ENCODE results near the gene LGALS3BP.
"Not testable (repeated sequence)": the region's sequence is repeated elsewhere in the genome, so short reads cannot be mapped to it uniquely, and the experiment has no call there.

Gene LGALS3BP

DNA sequence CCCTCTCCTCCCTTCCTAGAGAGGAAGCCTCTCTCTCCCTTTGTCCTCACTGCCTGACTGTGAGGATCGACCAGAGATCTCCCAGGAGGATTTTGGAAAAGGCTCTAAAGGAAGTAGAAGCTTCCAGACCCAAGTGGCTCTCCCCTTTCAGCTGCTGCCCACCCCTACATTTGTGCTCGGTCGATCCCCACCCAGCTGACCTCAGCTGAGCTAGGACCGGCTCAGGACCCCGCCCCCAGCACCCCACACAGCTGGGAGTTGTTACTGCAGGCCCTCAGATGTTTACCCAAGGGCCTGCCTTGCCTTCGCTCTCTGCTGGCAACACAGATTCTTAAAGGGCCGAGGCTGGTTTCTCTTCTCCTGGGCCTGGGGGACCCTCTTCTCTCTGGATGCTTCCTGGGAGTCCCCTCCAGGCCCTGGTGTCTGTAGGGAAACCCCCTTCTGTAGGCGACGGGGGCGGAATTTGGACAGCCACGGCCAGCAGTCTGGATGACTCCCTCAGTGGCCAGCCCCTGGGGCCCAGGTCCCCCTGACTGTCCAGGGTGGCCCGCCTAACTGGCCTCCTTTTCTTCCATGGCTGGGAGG lies 27.7 kb downstream of the LGALS3BP start:
- Histone ChIP-seq H3K9ac (ENCODE audit: low read length) (no peak overlapping the region), H3K4me3 (ENCODE audit: low read length) (no peak overlapping the region), H3K9me3 (ENCODE audit: control insufficient read depth, low read length) (peaks cover 20% of the 10 kb centered on the region), H3K36me3 (ENCODE audit: control insufficient read depth, insufficient read depth, low read length, severe bottlenecking) (no peaks in the 10 kb centered on the region), H3K27me3 (replicated peaks; ENCODE audit: control insufficient read depth, insufficient read depth, low read length) (peaks cover 5% of the 10 kb centered on the region), H3K4me1 (ENCODE audit: control insufficient read depth, insufficient read depth, low read length) (peaks cover 10% of the 10 kb centered on the region)
- peak; percentile 37 for DNase-seq (ENCODE audit: low read depth)

- H3K9ac ChIP-seq (ENCODE audit: low read length) = no peak overlapping the region
- no peaks in the 10 kb centered on the region for H3K36me3 ChIP-seq (ENCODE audit: control insufficient read depth, insufficient read depth, low read length, severe bottlenecking)
- H3K4me1 ChIP-seq (ENCODE audit: control insufficient read depth, insufficient read depth, low read length) = peaks cover 10% of the 10 kb centered on the region
- H3K4me3 ChIP-seq (ENCODE audit: low read length) = no peak overlapping the region
- no peak for DNase-seq (ENCODE audit: low read depth)
- H3K27me3 ChIP-seq (replicated peaks; ENCODE audit: control insufficient read depth, insufficient read depth, low read length) = peaks cover 5% of the 10 kb centered on the region
- peaks cover 20% of the 10 kb centered on the region for H3K9me3 ChIP-seq (ENCODE audit: control insufficient read depth, low read length)
These were observed 28.9 kb downstream of the LGALS3BP start for GRCh38 chr17:78950870-78951269.

- H3K36me3 ChIP-seq (ENCODE audit: control insufficient read depth, insufficient read depth, low read length, severe bottlenecking) = no peaks in the 10 kb centered on the region
These were observed 32.2 kb downstream of the LGALS3BP start for GRCh38 chr17:78947235-78948149.

DNA sequence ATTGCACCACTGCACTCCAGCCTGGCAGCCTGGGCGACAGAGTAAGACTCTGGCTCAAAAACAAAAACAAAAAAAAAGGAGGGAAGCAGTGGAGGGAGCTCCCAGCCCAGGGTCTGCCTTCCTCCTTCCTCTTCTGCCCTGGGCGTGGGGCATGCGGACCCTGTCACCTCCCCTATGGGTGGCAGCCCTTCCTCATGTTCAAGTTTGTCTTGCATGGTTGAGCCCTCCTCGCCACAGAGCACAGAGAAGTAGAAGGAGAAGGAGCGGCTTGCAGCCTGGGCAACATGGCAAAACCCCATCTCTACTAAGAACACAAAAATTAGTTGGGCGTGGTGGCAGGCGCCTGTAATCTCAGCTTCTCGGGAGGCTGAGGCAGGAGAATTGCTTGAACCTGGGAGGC lies 33.1 kb downstream of the LGALS3BP start:
- Histone ChIP-seq H3K9ac (ENCODE audit: low read length) (no peak overlapping the region), H3K27me3 (replicated peaks; ENCODE audit: control insufficient read depth, insufficient read depth, low read length) (peaks cover 8% of the 10 kb centered on the region), H3K4me3 (ENCODE audit: low read length) (no peak overlapping the region), H3K9me3 (ENCODE audit: control insufficient read depth, low read length) (peaks cover 19% of the 10 kb centered on the region), H3K4me1 (ENCODE audit: control insufficient read depth, insufficient read depth, low read length) (no peaks in the 10 kb centered on the region), H3K36me3 (ENCODE audit: control insufficient read depth, insufficient read depth, low read length, severe bottlenecking) (no peaks in the 10 kb centered on the region)
- no peak for DNase-seq (ENCODE audit: low read depth)

More at GRCh38 chr17:78947235-78948149, 32.2 kb downstream of the LGALS3BP start:
- Histone ChIP-seq H3K27me3 (replicated peaks; ENCODE audit: control insufficient read depth, insufficient read depth, low read length) (peaks cover 8% of the 10 kb centered on the region), H3K4me3 (ENCODE audit: low read length) (no peak overlapping the region), H3K4me1 (ENCODE audit: control insufficient read depth, insufficient read depth, low read length) (peaks cover 4% of the 10 kb centered on the region), H3K9ac (ENCODE audit: low read length) (no peak overlapping the region), H3K9me3 (ENCODE audit: control insufficient read depth, low read length) (peaks cover 20% of the 10 kb centered on the region)
- DNase-seq (ENCODE audit: low read depth) = no peak

GRCh38 chr17:78946131-78946530 lies 33.6 kb downstream of the LGALS3BP start:
- H3K9ac ChIP-seq (ENCODE audit: low read length) = no peak overlapping the region
- no peak overlapping the region for H3K4me3 ChIP-seq (ENCODE audit: low read length)
- no peak for DNase-seq (ENCODE audit: low read depth)
- H3K36me3 ChIP-seq (ENCODE audit: control insufficient read depth, insufficient read depth, low read length, severe bottlenecking) = no peaks in the 10 kb centered on the region
- H3K4me1 ChIP-seq (ENCODE audit: control insufficient read depth, insufficient read depth, low read length) = no peaks in the 10 kb centered on the region
- peaks cover 8% of the 10 kb centered on the region for H3K27me3 ChIP-seq (replicated peaks; ENCODE audit: control insufficient read depth, insufficient read depth, low read length)
- H3K9me3 ChIP-seq (ENCODE audit: control insufficient read depth, low read length) = peaks cover 14% of the 10 kb centered on the region

GRCh38 chr17:78945455-78945854 lies 34.3 kb downstream of the LGALS3BP start:
- H3K27me3 ChIP-seq (replicated peaks; ENCODE audit: control insufficient read depth, insufficient read depth, low read length); H3K9me3 ChIP-seq (ENCODE audit: control insufficient read depth, low read length); DNase-seq (ENCODE audit: low read depth); H3K9ac ChIP-seq (ENCODE audit: low read length); H3K4me1 ChIP-seq (ENCODE audit: control insufficient read depth, insufficient read depth, low read length); H3K36me3 ChIP-seq (ENCODE audit: control insufficient read depth, insufficient read depth, low read length, severe bottlenecking); H3K4me3 ChIP-seq (ENCODE audit: low read length): not testable (repeated sequence)

GRCh38 chr17:78944956-78945355 lies 34.8 kb downstream of the LGALS3BP start:
- Histone ChIP-seq H3K4me1 (ENCODE audit: control insufficient read depth, insufficient read depth, low read length) (peaks cover 3% of the 10 kb centered on the region), H3K36me3 (ENCODE audit: control insufficient read depth, insufficient read depth, low read length, severe bottlenecking) (no peaks in the 10 kb centered on the region), H3K27me3 (replicated peaks; ENCODE audit: control insufficient read depth, insufficient read depth, low read length) (peaks cover 8% of the 10 kb centered on the region), H3K9me3 (ENCODE audit: control insufficient read depth, low read length) (peaks cover 2% of the 10 kb centered on the region), H3K9ac (ENCODE audit: low read length) (no peak overlapping the region), H3K4me3 (ENCODE audit: low read length) (no peak overlapping the region)
- DNase-seq (ENCODE audit: low read depth) = no peak

- no peak overlapping the region for H3K4me3 ChIP-seq (ENCODE audit: low read length)
- DNase-seq (ENCODE audit: low read depth) = no peak
These were observed 35.7 kb downstream of the LGALS3BP start for GRCh38 chr17:78944026-78944425.

GRCh38 chr17:78940708-78941107 lies 39.0 kb downstream of the LGALS3BP start:
- H3K9ac ChIP-seq (ENCODE audit: low read length) = no peak overlapping the region
- H3K4me1 ChIP-seq (ENCODE audit: control insufficient read depth, insufficient read depth, low read length) = peaks cover 10% of the 10 kb centered on the region
- peaks cover 8% of the 10 kb centered on the region for H3K27me3 ChIP-seq (replicated peaks; ENCODE audit: control insufficient read depth, insufficient read depth, low read length)
- H3K36me3 ChIP-seq (ENCODE audit: control insufficient read depth, insufficient read depth, low read length, severe bottlenecking) = no peaks in the 10 kb centered on the region
- no peaks in the 10 kb centered on the region for H3K9me3 ChIP-seq (ENCODE audit: control insufficient read depth, low read length)
- DNase-seq (ENCODE audit: low read depth) = no peak
- H3K4me3 ChIP-seq (ENCODE audit: low read length) = no peak overlapping the region

More at GRCh38 chr17:78944026-78944425, 35.7 kb downstream of the LGALS3BP start:
- Histone ChIP-seq H3K4me1 (ENCODE audit: control insufficient read depth, insufficient read depth, low read length) (peaks cover 3% of the 10 kb centered on the region), H3K9ac (ENCODE audit: low read length) (no peak overlapping the region), H3K27me3 (replicated peaks; ENCODE audit: control insufficient read depth, insufficient read depth, low read length) (peaks cover 8% of the 10 kb centered on the region), H3K9me3 (ENCODE audit: control insufficient read depth, low read length) (no peaks in the 10 kb centered on the region), H3K36me3 (ENCODE audit: control insufficient read depth, insufficient read depth, low read length, severe bottlenecking) (no peaks in the 10 kb centered on the region)

- peaks cover 14% of the 10 kb centered on the region for H3K4me1 ChIP-seq (ENCODE audit: control insufficient read depth, insufficient read depth, low read length)
- H3K36me3 ChIP-seq (ENCODE audit: control insufficient read depth, insufficient read depth, low read length, severe bottlenecking) = no peaks in the 10 kb centered on the region
- no peak overlapping the region for H3K9ac ChIP-seq (ENCODE audit: low read length)
- no peak for DNase-seq (ENCODE audit: low read depth)
- H3K4me3 ChIP-seq (ENCODE audit: low read length) = no peak overlapping the region
- no peaks in the 10 kb centered on the region for H3K9me3 ChIP-seq (ENCODE audit: control insufficient read depth, low read length)
- peaks cover 8% of the 10 kb centered on the region for H3K27me3 ChIP-seq (replicated peaks; ENCODE audit: control insufficient read depth, insufficient read depth, low read length)
These were observed 39.5 kb downstream of the LGALS3BP start for GRCh38 chr17:78940258-78940657.

DNA sequence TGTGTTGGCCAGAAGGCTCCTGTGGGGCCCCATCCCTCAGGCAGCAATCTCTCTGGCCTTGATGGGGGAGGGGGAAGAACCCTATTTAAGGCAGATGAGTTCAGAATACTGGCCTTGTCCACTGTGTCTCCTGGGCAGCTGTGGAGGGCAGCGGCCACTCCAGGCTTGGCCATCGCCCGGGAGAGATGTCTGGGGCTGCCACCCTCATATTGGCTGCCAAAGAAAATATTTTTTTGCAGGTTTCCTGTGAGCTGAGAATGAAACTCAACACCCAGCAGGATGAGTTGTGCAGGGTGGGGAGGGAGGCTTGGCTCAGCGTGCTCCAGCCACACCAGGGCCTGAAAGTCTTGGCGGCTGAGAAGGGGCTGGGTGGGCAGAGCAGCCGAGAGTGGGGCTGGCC lies 40.1 kb downstream of the LGALS3BP start:
- H3K9ac ChIP-seq (ENCODE audit: low read length) = no peak overlapping the region
- peak; percentile 44 for DNase-seq (ENCODE audit: low read depth)
- H3K4me3 ChIP-seq (ENCODE audit: low read length) = no peak overlapping the region

More for the DNA sequence above, 40.1 kb downstream of the LGALS3BP start:
- Histone ChIP-seq H3K9me3 (ENCODE audit: control insufficient read depth, low read length) (no peaks in the 10 kb centered on the region), H3K4me1 (ENCODE audit: control insufficient read depth, insufficient read depth, low read length) (peaks cover 20% of the 10 kb centered on the region), H3K27me3 (replicated peaks; ENCODE audit: control insufficient read depth, insufficient read depth, low read length) (peaks cover 4% of the 10 kb centered on the region), H3K36me3 (ENCODE audit: control insufficient read depth, insufficient read depth, low read length, severe bottlenecking) (no peaks in the 10 kb centered on the region)
